Epithelial cell of esophagus (primary cell): Measurements from ENCODE around the gene BUD13.

ENCODE experiments used
- DNase-seq: peaks from one replicate; pipeline ENCODE4 v3.0.0; 2010; ENCODE audit warnings: low read depth
- H3K4me3 ChIP-seq: 2 replicates; pipeline ENCODE4 v1.5.1; 2011; ENCODE audit warnings: mild to moderate bottlenecking, low read length, control low read depth
- CTCF ChIP-seq: IDR thresholded peaks from 2 replicates; pipeline ENCODE4 v1.5.1; 2011; ENCODE audit warnings: low read depth, mild to moderate bottlenecking, low read length, control low read depth, inconsistent platforms; ENCODE audit not compliant: insufficient read depth; ENCODE audit errors: missing control alignments

BUD13 gene

GRCh38 chr11:116720895-116721294, 51.9 kb downstream of the BUD13 start:
- TF ChIP-seq CTCF: no peak
- no peak overlapping the region for H3K4me3 ChIP-seq
- DNase-seq: no peak

GRCh38 chr11:116718955-116719501, 53.8 kb downstream of the BUD13 start:
- TF ChIP-seq CTCF: no peak
- DNase-seq: no peak

GRCh38 chr11:116716621-116717020, 56.2 kb downstream of the BUD13 start:
- no peak for DNase-seq
- no peak for TF ChIP-seq CTCF
- H3K4me3 ChIP-seq: no peak overlapping the region

More at GRCh38 chr11:116718955-116719501, 53.8 kb downstream of the BUD13 start:
- no peak overlapping the region for H3K4me3 ChIP-seq

- TF ChIP-seq CTCF: no peak
- DNase-seq: no peak
- no peak overlapping the region for H3K4me3 ChIP-seq
These were observed 57.4 kb downstream of the BUD13 start for GRCh38 chr11:116715383-116715782.

GRCh38 chr11:116714902-116715301, 57.9 kb downstream of the BUD13 start:
- H3K4me3 ChIP-seq: no peak overlapping the region
- no peak for DNase-seq
- no peak for TF ChIP-seq CTCF

GRCh38 chr11:116712428-116712827, 60.4 kb downstream of the BUD13 start:
- no peak for DNase-seq
- TF ChIP-seq CTCF: no peak

GRCh38 chr11:116710762-116711161, 62.0 kb downstream of the BUD13 start:
- DNase-seq: no peak
- no peak overlapping the region for H3K4me3 ChIP-seq
- no peak for TF ChIP-seq CTCF

More at GRCh38 chr11:116712428-116712827, 60.4 kb downstream of the BUD13 start:
- no peak overlapping the region for H3K4me3 ChIP-seq
